WERI-Rb-1 (cell line): ENCODE measurements around the gene LSAMP.

Source experiments
- DNase-seq: peaks from one replicate; pipeline ENCODE4 v3.0.0-alpha.2; 2020
- H3K27ac ChIP-seq: fragments of 250-450 bp; sonication (Bioruptor Pico); 2 replicates; pipeline ENCODE4 v1.5.1; 2020; ENCODE audit warnings: mild to moderate bottlenecking, moderate library complexity
- H3K27me3 ChIP-seq: fragments of 250-450 bp; sonication (Bioruptor Pico); 2 replicates; pipeline ENCODE4 v1.5.1; 2021; ENCODE audit warnings: mild to moderate bottlenecking, low read depth, moderate library complexity; ENCODE audit not compliant: insufficient read depth, severe bottlenecking
- H3K36me3 ChIP-seq: fragments of 250-450 bp; sonication (Bioruptor Pico); 2 replicates; pipeline ENCODE4 v1.5.1; 2020; ENCODE audit warnings: mild to moderate bottlenecking, moderate library complexity
- H3K4me3 ChIP-seq: 2 replicates; pipeline ENCODE4 v1.5.1; 2011; ENCODE audit warnings: low read depth, mild to moderate bottlenecking, control low read depth, low read length
- H3K9me3 ChIP-seq: fragments of 250-450 bp; sonication (Bioruptor Pico); 2 replicates; pipeline ENCODE4 v1.5.1; 2021; ENCODE audit warnings: mild to moderate bottlenecking, moderate library complexity; ENCODE audit not compliant: severe bottlenecking
- TF ChIP-seq, protein P1 (sequence below): IDR thresholded peaks from 2 replicates; pipeline ENCODE4 v1.5.1; 2011; ENCODE audit warnings: low read depth, mild to moderate bottlenecking, control low read depth, inconsistent platforms, low read length

Gene LSAMP

GRCh38 chr3:116339441-116340028, 105.8 kb downstream of the LSAMP start:
- H3K27me3 ChIP-seq, result no peaks in the 10 kb centered on the region
- no peak overlapping the region for H3K27ac ChIP-seq
- no peak overlapping the region for H3K4me3 ChIP-seq
- DNase-seq, result no peak
- H3K9me3 ChIP-seq, result no peaks in the 10 kb centered on the region
- H3K36me3 ChIP-seq, result no peaks in the 10 kb centered on the region
- TF ChIP-seq, protein P1, sequence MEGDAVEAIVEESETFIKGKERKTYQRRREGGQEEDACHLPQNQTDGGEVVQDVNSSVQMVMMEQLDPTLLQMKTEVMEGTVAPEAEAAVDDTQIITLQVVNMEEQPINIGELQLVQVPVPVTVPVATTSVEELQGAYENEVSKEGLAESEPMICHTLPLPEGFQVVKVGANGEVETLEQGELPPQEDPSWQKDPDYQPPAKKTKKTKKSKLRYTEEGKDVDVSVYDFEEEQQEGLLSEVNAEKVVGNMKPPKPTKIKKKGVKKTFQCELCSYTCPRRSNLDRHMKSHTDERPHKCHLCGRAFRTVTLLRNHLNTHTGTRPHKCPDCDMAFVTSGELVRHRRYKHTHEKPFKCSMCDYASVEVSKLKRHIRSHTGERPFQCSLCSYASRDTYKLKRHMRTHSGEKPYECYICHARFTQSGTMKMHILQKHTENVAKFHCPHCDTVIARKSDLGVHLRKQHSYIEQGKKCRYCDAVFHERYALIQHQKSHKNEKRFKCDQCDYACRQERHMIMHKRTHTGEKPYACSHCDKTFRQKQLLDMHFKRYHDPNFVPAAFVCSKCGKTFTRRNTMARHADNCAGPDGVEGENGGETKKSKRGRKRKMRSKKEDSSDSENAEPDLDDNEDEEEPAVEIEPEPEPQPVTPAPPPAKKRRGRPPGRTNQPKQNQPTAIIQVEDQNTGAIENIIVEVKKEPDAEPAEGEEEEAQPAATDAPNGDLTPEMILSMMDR, result no peak

DNA sequence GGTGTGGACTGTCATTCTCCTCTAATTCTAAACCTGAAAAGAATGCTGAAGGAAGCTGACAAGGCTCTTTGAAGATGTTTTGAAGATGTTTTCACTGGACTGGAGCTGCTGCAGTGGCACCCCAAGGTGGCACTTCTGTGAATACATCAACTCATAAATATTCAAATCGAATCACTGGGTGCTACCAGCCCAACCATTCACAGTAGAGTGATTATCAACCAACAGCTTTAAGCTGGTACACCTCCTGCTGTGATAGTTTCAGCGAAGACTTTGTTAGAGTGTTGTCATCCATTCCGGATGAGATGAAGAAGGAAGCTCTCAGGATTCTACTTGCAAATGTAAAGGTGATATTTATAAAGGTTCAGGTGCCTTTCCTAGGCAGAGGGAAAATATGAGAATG, 106.6 kb downstream of the LSAMP start:
- no peak overlapping the region for H3K27ac ChIP-seq

GRCh38 chr3:116337229-116337628, 108.1 kb downstream of the LSAMP start:
- Histone ChIP-seq H3K4me3 (no peak overlapping the region), H3K27me3 (no peaks in the 10 kb centered on the region), H3K27ac (no peak overlapping the region), H3K36me3 (no peaks in the 10 kb centered on the region), H3K9me3 (no peaks in the 10 kb centered on the region)
- TF ChIP-seq, protein P1, result 0 out of 2 replicates have a peak, but pooled peaks have one; percentile 6
- DNase-seq, result no peak

More for the DNA sequence above, 106.6 kb downstream of the LSAMP start:
- H3K4me3 ChIP-seq, result no peak overlapping the region
- no peaks in the 10 kb centered on the region for H3K36me3 ChIP-seq
- TF ChIP-seq, protein P1, result no peak
- DNase-seq, result no peak
- H3K9me3 ChIP-seq, result no peaks in the 10 kb centered on the region
- H3K27me3 ChIP-seq, result no peaks in the 10 kb centered on the region

- TF ChIP-seq, protein P1, result no peak
Measured at GRCh38 chr3:116331380-116331779, 113.9 kb downstream of the LSAMP start.

GRCh38 chr3:116322750-116323375, 122.4 kb downstream of the LSAMP start:
- DNase-seq, result no peak
- no peaks in the 10 kb centered on the region for H3K36me3 ChIP-seq
- H3K27me3 ChIP-seq, result no peaks in the 10 kb centered on the region
- TF ChIP-seq, protein P1, result no peak
- no peak overlapping the region for H3K4me3 ChIP-seq
- no peak overlapping the region for H3K27ac ChIP-seq
- H3K9me3 ChIP-seq, result no peaks in the 10 kb centered on the region

More at GRCh38 chr3:116331380-116331779, 113.9 kb downstream of the LSAMP start:
- Histone ChIP-seq H3K27ac (no peak overlapping the region), H3K27me3 (no peaks in the 10 kb centered on the region), H3K36me3 (no peaks in the 10 kb centered on the region), H3K9me3 (no peaks in the 10 kb centered on the region), H3K4me3 (no peak overlapping the region)
- DNase-seq, result no peak
